Measurements from ENCODE around the gene HTR3C.
A peak's percentile ranks its signal among the peaks of the same experiment; 100 is the strongest.
"Not testable (repeated sequence)": the region's sequence is repeated elsewhere in the genome, so short reads cannot be mapped to it uniquely, and the experiment has no call there.

HTR3C gene

GRCh38 chr3:184058029-184058428 lies 5.2 kb downstream of the HTR3C start:
- Mint-ChIP-seq H3K27ac (no peak overlapping the region), H3K4me3 (no peak overlapping the region), H3K27me3 (ENCODE audit: low read depth) (no peaks in the 10 kb centered on the region), H3K4me1 (ENCODE audit: low read depth) (no peaks in the 10 kb centered on the region), H3K9me3 (no peaks in the 10 kb centered on the region), H3K36me3 (ENCODE audit: low read depth) (no peaks in the 10 kb centered on the region)
- DNase-seq (ENCODE audit: low spot score), result no peak

GRCh38 chr3:184059424-184059823 lies 6.6 kb downstream of the HTR3C start:
- no peaks in the 10 kb centered on the region for H3K9me3 Mint-ChIP-seq
- H3K27ac Mint-ChIP-seq, result no peak overlapping the region
- no peaks in the 10 kb centered on the region for H3K36me3 Mint-ChIP-seq (ENCODE audit: low read depth)
- no peak for DNase-seq (ENCODE audit: low spot score)
- H3K27me3 Mint-ChIP-seq (ENCODE audit: low read depth), result peaks cover 3% of the 10 kb centered on the region
- H3K4me1 Mint-ChIP-seq (ENCODE audit: low read depth), result no peaks in the 10 kb centered on the region
- no peak overlapping the region for H3K4me3 Mint-ChIP-seq

- no peaks in the 10 kb centered on the region for H3K36me3 Mint-ChIP-seq (ENCODE audit: low read depth)
- no peak overlapping the region for H3K27ac Mint-ChIP-seq
- no peak overlapping the region for H3K4me3 Mint-ChIP-seq
- peaks cover 5% of the 10 kb centered on the region for H3K27me3 Mint-ChIP-seq (ENCODE audit: low read depth)
- DNase-seq (ENCODE audit: low spot score), result no peak
- no peaks in the 10 kb centered on the region for H3K9me3 Mint-ChIP-seq
- no peaks in the 10 kb centered on the region for H3K4me1 Mint-ChIP-seq (ENCODE audit: low read depth)
Measured at GRCh38 chr3:184062637-184063036, 9.8 kb downstream of the HTR3C start.

- Mint-ChIP-seq H3K36me3 (ENCODE audit: low read depth) (no peaks in the 10 kb centered on the region), H3K4me3 (no peak overlapping the region), H3K27me3 (ENCODE audit: low read depth) (peaks cover 12% of the 10 kb centered on the region), H3K4me1 (ENCODE audit: low read depth) (no peaks in the 10 kb centered on the region), H3K27ac (no peak overlapping the region), H3K9me3 (no peaks in the 10 kb centered on the region)
- no peak for DNase-seq (ENCODE audit: low spot score)
Measured at GRCh38 chr3:184066211-184066610, 13.4 kb downstream of the HTR3C start.

- no peaks in the 10 kb centered on the region for H3K9me3 Mint-ChIP-seq
- peaks cover 12% of the 10 kb centered on the region for H3K27me3 Mint-ChIP-seq (ENCODE audit: low read depth)
- no peaks in the 10 kb centered on the region for H3K36me3 Mint-ChIP-seq (ENCODE audit: low read depth)
- no peak overlapping the region for H3K27ac Mint-ChIP-seq
- H3K4me1 Mint-ChIP-seq (ENCODE audit: low read depth), result no peaks in the 10 kb centered on the region
- H3K4me3 Mint-ChIP-seq, result no peak overlapping the region
- DNase-seq (ENCODE audit: low spot score), result no peak
Measured at GRCh38 chr3:184067573-184068055, 14.8 kb downstream of the HTR3C start.

GRCh38 chr3:184068344-184068743 lies 15.5 kb downstream of the HTR3C start:
- H3K36me3 Mint-ChIP-seq (ENCODE audit: low read depth), result no peaks in the 10 kb centered on the region
- DNase-seq (ENCODE audit: low spot score), result no peak
- H3K9me3 Mint-ChIP-seq, result no peaks in the 10 kb centered on the region
- no peak overlapping the region for H3K27ac Mint-ChIP-seq
- peaks cover 12% of the 10 kb centered on the region for H3K27me3 Mint-ChIP-seq (ENCODE audit: low read depth)
- no peaks in the 10 kb centered on the region for H3K4me1 Mint-ChIP-seq (ENCODE audit: low read depth)
- no peak overlapping the region for H3K4me3 Mint-ChIP-seq

- H3K4me3 Mint-ChIP-seq, result not testable (repeated sequence)
Measured at GRCh38 chr3:184071142-184071541, 18.3 kb downstream of the HTR3C start.

GRCh38 chr3:184073621-184074020 lies 20.8 kb downstream of the HTR3C start:
- peaks cover 5% of the 10 kb centered on the region for H3K27me3 Mint-ChIP-seq (ENCODE audit: low read depth)
- H3K36me3 Mint-ChIP-seq (ENCODE audit: low read depth), result no peaks in the 10 kb centered on the region
- no peaks in the 10 kb centered on the region for H3K4me1 Mint-ChIP-seq (ENCODE audit: low read depth)
- no peaks in the 10 kb centered on the region for H3K9me3 Mint-ChIP-seq
- H3K27ac Mint-ChIP-seq, result no peak overlapping the region
- no peak overlapping the region for H3K4me3 Mint-ChIP-seq
- no peak for DNase-seq (ENCODE audit: low spot score)

More at GRCh38 chr3:184071142-184071541, 18.3 kb downstream of the HTR3C start:
- DNase-seq (ENCODE audit: low spot score); H3K4me1 Mint-ChIP-seq (ENCODE audit: low read depth); H3K27me3 Mint-ChIP-seq (ENCODE audit: low read depth); H3K9me3 Mint-ChIP-seq; H3K27ac Mint-ChIP-seq; H3K36me3 Mint-ChIP-seq (ENCODE audit: low read depth): not testable (repeated sequence)

GRCh38 chr3:184075901-184076300 lies 23.1 kb downstream of the HTR3C start:
- peaks cover 2% of the 10 kb centered on the region for H3K27me3 Mint-ChIP-seq (ENCODE audit: low read depth)
- no peak overlapping the region for H3K27ac Mint-ChIP-seq

GRCh38 chr3:184077881-184078280 lies 25.0 kb downstream of the HTR3C start:
- Mint-ChIP-seq H3K4me3 (no peak overlapping the region), H3K27ac (no peak overlapping the region), H3K9me3 (peaks cover 4% of the 10 kb centered on the region), H3K36me3 (ENCODE audit: low read depth) (no peaks in the 10 kb centered on the region), H3K4me1 (ENCODE audit: low read depth) (no peaks in the 10 kb centered on the region), H3K27me3 (ENCODE audit: low read depth) (no peaks in the 10 kb centered on the region)
- no peak for DNase-seq (ENCODE audit: low spot score)

More at GRCh38 chr3:184075901-184076300, 23.1 kb downstream of the HTR3C start:
- no peaks in the 10 kb centered on the region for H3K4me1 Mint-ChIP-seq (ENCODE audit: low read depth)
- no peak for DNase-seq (ENCODE audit: low spot score)
- H3K9me3 Mint-ChIP-seq, result no peaks in the 10 kb centered on the region
- no peaks in the 10 kb centered on the region for H3K36me3 Mint-ChIP-seq (ENCODE audit: low read depth)
- no peak overlapping the region for H3K4me3 Mint-ChIP-seq

- DNase-seq (ENCODE audit: low spot score), result no peak
- H3K36me3 Mint-ChIP-seq (ENCODE audit: low read depth), result no peaks in the 10 kb centered on the region
- H3K27me3 Mint-ChIP-seq (ENCODE audit: low read depth), result no peaks in the 10 kb centered on the region
- no peak overlapping the region for H3K4me3 Mint-ChIP-seq
- H3K4me1 Mint-ChIP-seq (ENCODE audit: low read depth), result no peaks in the 10 kb centered on the region
- H3K27ac Mint-ChIP-seq, result no peak overlapping the region
- H3K9me3 Mint-ChIP-seq, result peaks cover 5% of the 10 kb centered on the region
Measured at GRCh38 chr3:184078851-184079250, 26.0 kb downstream of the HTR3C start.

GRCh38 chr3:184081116-184081830 lies 28.4 kb downstream of the HTR3C start:
- no peaks in the 10 kb centered on the region for H3K27me3 Mint-ChIP-seq (ENCODE audit: low read depth)
- peaks cover 3% of the 10 kb centered on the region for H3K36me3 Mint-ChIP-seq (ENCODE audit: low read depth)
- DNase-seq (ENCODE audit: low spot score), result no peak
- no peak overlapping the region for H3K4me3 Mint-ChIP-seq
- peaks cover 6% of the 10 kb centered on the region for H3K4me1 Mint-ChIP-seq (ENCODE audit: low read depth)
- no peak overlapping the region for H3K27ac Mint-ChIP-seq
- peaks cover 20% of the 10 kb centered on the region for H3K9me3 Mint-ChIP-seq

GRCh38 chr3:184082034-184082433 lies 29.2 kb downstream of the HTR3C start:
- Mint-ChIP-seq H3K9me3 (peaks cover 25% of the 10 kb centered on the region), H3K36me3 (ENCODE audit: low read depth) (peaks cover 3% of the 10 kb centered on the region), H3K27me3 (ENCODE audit: low read depth) (no peaks in the 10 kb centered on the region), H3K4me1 (ENCODE audit: low read depth) (peaks cover 6% of the 10 kb centered on the region), H3K4me3 (no peak overlapping the region), H3K27ac (no peak overlapping the region)
- no peak for DNase-seq (ENCODE audit: low spot score)

GRCh38 chr3:184082465-184082864 lies 29.6 kb downstream of the HTR3C start:
- H3K4me1 Mint-ChIP-seq (ENCODE audit: low read depth), result peaks cover 6% of the 10 kb centered on the region
- H3K27me3 Mint-ChIP-seq (ENCODE audit: low read depth), result no peaks in the 10 kb centered on the region
- DNase-seq (ENCODE audit: low spot score), result no peak
- H3K36me3 Mint-ChIP-seq (ENCODE audit: low read depth), result peaks cover 3% of the 10 kb centered on the region
- no peak overlapping the region for H3K4me3 Mint-ChIP-seq
- H3K9me3 Mint-ChIP-seq, result peaks cover 25% of the 10 kb centered on the region
- H3K27ac Mint-ChIP-seq, result peak overlapping the region; percentile 49

- Mint-ChIP-seq H3K4me1 (ENCODE audit: low read depth) (peaks cover 6% of the 10 kb centered on the region), H3K4me3 (no peak overlapping the region), H3K36me3 (ENCODE audit: low read depth) (peaks cover 3% of the 10 kb centered on the region), H3K27ac (peak overlapping the region; percentile 50), H3K27me3 (ENCODE audit: low read depth) (no peaks in the 10 kb centered on the region), H3K9me3 (peaks cover 25% of the 10 kb centered on the region)
- no peak for DNase-seq (ENCODE audit: low spot score)
Measured at GRCh38 chr3:184085389-184085852, 32.6 kb downstream of the HTR3C start.

Data from T-helper 2 cell treated with Interferon-gamma antibody and Interleukin-4, amounts not matched to agents 5 μg/mL and 100 μg/mL, for 36 hours (primary cell).